Kidney tubule cell (primary cell): ENCODE measurements around the gene CTBP1.

Source experiments
- DNase-seq: peaks from one replicate; pipeline ENCODE4 v3.0.0-alpha.2; 2018; ENCODE audit warnings: low spot score

Gene CTBP1

GRCh38 chr4:1222938-1223690 is 25.8 kb downstream of the CTBP1 start:
- DNase-seq: no peak

- no peak for DNase-seq
These were observed 26.7 kb downstream of the CTBP1 start for GRCh38 chr4:1222036-1222789.

- DNase-seq: no peak
These were observed 27.6 kb downstream of the CTBP1 start for GRCh38 chr4:1221155-1221870.

- DNase-seq: no peak
These were observed 28.4 kb downstream of the CTBP1 start for GRCh38 chr4:1220566-1220965.

- DNase-seq: no peak
These were observed 29.4 kb downstream of the CTBP1 start for GRCh38 chr4:1219566-1219950.

- DNase-seq: no peak
These were observed 30.0 kb downstream of the CTBP1 start for GRCh38 chr4:1218634-1219565.

GRCh38 chr4:1217366-1217765 is 31.6 kb downstream of the CTBP1 start:
- no peak for DNase-seq

GRCh38 chr4:1216869-1217294 is 32.0 kb downstream of the CTBP1 start:
- no peak for DNase-seq

- DNase-seq: no peak
These were observed 32.8 kb downstream of the CTBP1 start for GRCh38 chr4:1216076-1216614.

GRCh38 chr4:1215141-1216075 is 33.5 kb downstream of the CTBP1 start:
- no peak for DNase-seq

- DNase-seq: no peak
These were observed 34.5 kb downstream of the CTBP1 start for GRCh38 chr4:1214101-1215095.

- DNase-seq: no peak
These were observed 35.5 kb downstream of the CTBP1 start for GRCh38 chr4:1213336-1213995.

- no peak for DNase-seq
These were observed 36.2 kb downstream of the CTBP1 start for GRCh38 chr4:1212546-1213335.

- DNase-seq: no peak
These were observed 36.9 kb downstream of the CTBP1 start for GRCh38 chr4:1211891-1212545.

GRCh38 chr4:1211371-1211770 is 37.6 kb downstream of the CTBP1 start:
- no peak for DNase-seq

GRCh38 chr4:1210971-1211370 is 38.0 kb downstream of the CTBP1 start:
- no peak for DNase-seq

- DNase-seq: no peak
These were observed 38.6 kb downstream of the CTBP1 start for GRCh38 chr4:1210241-1210841.
